ENCODE results near the gene ELANE. TPM values are rescaled to one million over a fixed set of nuclear protein-coding genes. Genes with fewer than 3 reads are reported as not detected.

The ELANE gene
- total RNA-seq, 1 donor from 2014 or later: 0.52 TPM

DNA sequence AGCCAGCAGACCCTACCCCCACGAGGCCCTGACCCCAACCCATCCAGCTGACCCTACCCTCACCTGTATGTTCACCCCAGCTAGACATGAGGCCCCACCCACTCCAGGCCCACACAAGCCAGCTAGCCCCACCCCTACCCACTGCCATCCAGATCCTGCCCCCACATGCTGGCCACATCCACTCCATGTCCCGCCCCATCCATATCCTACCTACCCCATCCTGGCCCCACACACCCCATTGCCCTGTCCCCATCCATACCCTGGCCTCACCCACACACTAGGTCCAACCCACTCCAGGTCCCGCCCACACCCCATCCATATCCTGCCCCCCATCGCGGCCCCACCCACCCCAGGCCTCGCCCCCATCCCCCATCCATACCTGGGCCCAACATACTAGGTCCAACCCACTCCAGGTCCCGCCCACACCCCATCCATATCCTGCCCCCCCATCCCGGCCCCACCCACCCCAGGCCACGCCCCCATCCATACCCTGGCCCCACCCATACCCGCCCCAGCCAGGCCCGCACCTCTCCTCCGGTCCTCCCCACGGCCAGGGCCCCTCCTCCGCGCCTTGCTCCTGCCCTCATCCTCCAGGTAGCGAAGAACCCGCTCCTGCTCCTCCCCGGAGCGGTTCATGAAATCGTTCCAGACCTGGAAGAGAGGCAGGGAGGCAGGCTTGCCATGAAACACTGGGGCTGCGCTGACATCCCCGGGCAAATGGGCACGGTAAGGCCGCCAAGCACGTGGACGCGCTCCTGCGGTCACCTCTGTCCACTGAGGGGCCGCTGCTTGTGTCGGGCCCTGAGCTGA lies 48.4 kb downstream of the ELANE start:
- intact Hi-C loops (cut with DNase I): no loop called here
- Histone ChIP-seq H3K4me3 (no peak overlapping the region), H3K9me3 (no peaks in the 10 kb centered on the region), H3K27ac (no peak overlapping the region), H3K4me1 (no peaks in the 10 kb centered on the region), H3K27me3 (no peaks in the 10 kb centered on the region), H3K36me3 (peaks cover 9% of the 10 kb centered on the region)
- TF ChIP-seq, protein P1, sequence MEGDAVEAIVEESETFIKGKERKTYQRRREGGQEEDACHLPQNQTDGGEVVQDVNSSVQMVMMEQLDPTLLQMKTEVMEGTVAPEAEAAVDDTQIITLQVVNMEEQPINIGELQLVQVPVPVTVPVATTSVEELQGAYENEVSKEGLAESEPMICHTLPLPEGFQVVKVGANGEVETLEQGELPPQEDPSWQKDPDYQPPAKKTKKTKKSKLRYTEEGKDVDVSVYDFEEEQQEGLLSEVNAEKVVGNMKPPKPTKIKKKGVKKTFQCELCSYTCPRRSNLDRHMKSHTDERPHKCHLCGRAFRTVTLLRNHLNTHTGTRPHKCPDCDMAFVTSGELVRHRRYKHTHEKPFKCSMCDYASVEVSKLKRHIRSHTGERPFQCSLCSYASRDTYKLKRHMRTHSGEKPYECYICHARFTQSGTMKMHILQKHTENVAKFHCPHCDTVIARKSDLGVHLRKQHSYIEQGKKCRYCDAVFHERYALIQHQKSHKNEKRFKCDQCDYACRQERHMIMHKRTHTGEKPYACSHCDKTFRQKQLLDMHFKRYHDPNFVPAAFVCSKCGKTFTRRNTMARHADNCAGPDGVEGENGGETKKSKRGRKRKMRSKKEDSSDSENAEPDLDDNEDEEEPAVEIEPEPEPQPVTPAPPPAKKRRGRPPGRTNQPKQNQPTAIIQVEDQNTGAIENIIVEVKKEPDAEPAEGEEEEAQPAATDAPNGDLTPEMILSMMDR (IDR thresholded peaks at IDR 0.05): no peak
- DNase-seq (no peak), ATAC-seq (peak; percentile 53)

DNA sequence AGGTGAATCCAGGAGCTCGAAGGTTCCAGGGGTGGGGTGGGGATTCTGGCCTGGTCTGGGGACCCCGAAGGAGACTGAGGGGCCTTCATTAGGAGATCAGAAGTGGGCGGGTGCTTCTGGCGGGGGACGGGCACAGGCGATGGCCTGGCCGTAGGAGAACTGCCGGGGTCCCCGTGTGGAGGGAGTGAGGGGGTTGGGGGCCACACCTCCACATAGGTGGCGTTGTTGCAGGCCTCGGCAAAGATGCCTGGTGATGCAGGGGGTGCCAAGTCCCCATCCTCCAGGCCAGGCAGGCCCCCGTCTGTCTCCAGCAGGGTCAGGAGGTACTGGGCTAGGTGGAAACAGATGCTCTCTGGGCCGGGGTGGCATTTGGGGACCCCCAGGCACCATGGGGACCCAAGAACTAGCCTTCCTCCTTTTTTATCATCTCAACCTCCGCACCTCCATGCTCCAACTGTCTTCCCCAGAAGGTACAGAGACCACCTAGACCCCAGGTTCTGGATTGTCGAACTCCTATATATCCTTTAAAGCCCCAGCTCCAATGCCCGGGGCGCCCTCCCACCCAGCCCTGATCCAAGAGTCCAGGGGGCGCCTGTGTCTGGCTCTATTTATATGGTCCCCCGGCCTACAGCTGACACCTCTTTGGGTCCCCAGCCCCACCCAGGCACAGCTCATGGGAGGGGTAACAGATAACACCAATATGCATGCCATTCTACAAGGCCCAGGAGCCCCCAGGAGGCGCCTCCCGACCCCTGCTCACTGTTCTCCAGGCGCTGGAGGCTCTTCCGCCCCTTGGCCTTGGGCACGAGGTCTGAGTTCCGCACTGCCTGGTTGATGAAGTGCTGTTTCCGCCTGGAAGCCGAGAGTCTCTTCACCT lies 49.4 kb downstream of the ELANE start:
- no peak overlapping the region for H3K4me3 ChIP-seq
- TF ChIP-seq, protein P1 (IDR thresholded peaks at IDR 0.05): no peak
- H3K36me3 ChIP-seq: peaks cover 9% of the 10 kb centered on the region
- no peak for DNase-seq
- intact Hi-C loops (cut with DNase I): no loop called here
- H3K4me1 ChIP-seq: no peaks in the 10 kb centered on the region
- H3K9me3 ChIP-seq: no peaks in the 10 kb centered on the region
- no peaks in the 10 kb centered on the region for H3K27me3 ChIP-seq
- ATAC-seq: no peak
- no peak overlapping the region for H3K27ac ChIP-seq

DNA sequence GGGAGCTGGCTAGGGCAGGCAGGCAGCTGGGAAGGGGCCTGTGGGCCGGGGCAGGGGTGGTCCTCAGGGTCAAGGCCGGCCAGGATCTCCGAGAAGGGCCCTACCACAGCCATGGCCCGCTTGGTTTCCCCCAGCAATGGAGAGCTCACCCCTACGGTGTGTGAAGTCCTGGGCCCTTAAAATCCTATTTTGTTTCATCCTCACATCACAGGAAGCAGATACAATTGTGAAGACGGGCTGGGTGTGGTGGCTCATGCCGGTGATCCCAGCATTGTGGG lies 49.9 kb downstream of the ELANE start:
- Histone ChIP-seq H3K9me3 (no peaks in the 10 kb centered on the region), H3K27ac (no peak overlapping the region), H3K4me3 (no peak overlapping the region), H3K27me3 (no peaks in the 10 kb centered on the region), H3K4me1 (no peaks in the 10 kb centered on the region), H3K36me3 (peaks cover 6% of the 10 kb centered on the region)
- intact Hi-C loops (cut with DNase I): no loop called here
- DNase-seq (no peak), ATAC-seq (no peak)
- TF ChIP-seq, protein P1 (IDR thresholded peaks at IDR 0.05): no peak

DNA sequence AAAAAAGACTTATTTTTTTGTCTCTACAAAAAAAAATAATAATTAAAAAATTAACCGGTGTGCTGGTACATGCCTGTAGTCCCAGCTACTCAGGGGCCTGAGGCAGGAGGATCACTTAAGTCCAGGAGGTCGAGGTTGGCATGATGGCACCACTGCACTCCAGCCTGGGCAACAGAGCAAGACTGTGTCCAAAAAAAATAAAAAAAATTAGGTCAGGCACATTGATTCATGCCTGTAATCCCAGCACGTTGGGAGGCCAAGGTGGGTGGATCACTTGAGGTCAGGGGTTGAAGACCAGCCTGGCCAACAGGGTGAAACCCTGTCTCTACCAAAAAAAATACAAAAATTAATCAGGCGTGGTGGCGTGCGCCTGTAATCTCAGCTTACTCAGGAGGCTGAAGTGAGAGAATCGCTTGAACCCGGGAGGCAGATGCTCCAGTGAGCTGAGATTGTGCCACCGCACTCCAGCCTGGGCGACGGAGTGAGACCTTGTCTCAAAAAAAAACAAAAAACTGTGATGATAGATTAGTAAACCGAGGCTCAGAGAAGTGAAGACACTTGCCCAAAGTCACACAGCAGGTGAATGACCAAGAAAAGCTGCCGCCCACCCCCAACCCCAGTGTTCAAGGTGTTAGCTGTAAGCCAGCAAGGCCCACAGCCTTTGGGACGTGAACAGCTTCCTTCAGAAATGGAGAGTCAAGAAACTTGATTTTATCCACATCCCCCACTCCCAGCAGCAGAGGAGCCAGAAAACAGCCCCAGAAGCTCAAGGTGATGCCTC lies 50.5 kb downstream of the ELANE start:
- peaks cover 4% of the 10 kb centered on the region for H3K36me3 ChIP-seq
- ATAC-seq: no peak
- no peak overlapping the region for H3K4me3 ChIP-seq
- H3K27ac ChIP-seq: no peak overlapping the region
- H3K4me1 ChIP-seq: no peaks in the 10 kb centered on the region
- intact Hi-C loops (cut with DNase I): no loop called here
- H3K27me3 ChIP-seq: no peaks in the 10 kb centered on the region
- no peaks in the 10 kb centered on the region for H3K9me3 ChIP-seq
- DNase-seq: no peak
- TF ChIP-seq, protein P1 (IDR thresholded peaks at IDR 0.05): no peak

DNA sequence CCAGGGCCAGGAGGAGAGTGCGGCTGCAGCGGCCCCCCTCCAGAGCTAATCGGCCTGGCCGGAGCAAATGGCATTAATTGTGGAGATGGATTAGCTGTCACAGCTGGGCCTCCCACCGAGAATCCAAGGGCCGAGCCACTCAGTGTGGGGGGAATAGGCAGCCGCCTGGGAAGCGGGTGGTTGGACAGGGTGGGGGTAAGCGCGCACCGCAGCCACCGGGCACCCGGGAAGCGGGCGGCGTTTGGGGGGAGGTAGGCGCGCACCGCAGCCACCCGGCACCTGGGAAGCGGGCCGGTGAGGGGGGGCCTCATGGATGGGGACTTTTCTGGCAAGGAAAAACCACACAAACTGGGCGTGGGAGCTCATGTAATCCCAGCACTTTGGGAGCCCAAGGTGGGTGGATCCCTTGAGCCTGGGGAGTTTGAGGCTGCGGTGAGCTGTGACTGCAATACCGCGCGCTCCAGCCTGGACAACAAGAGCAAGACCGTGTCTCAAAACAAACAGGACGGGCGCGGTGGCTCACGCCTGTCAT lies 51.2 kb downstream of the ELANE start:
- TF ChIP-seq, protein P1 (IDR thresholded peaks at IDR 0.05): no peak
- Histone ChIP-seq H3K36me3 (peaks cover 4% of the 10 kb centered on the region), H3K4me1 (peaks cover 1% of the 10 kb centered on the region), H3K27me3 (no peaks in the 10 kb centered on the region), H3K4me3 (no peak overlapping the region), H3K9me3 (no peaks in the 10 kb centered on the region), H3K27ac (no peak overlapping the region)
- intact Hi-C loops (cut with DNase I): no loop called here
- ATAC-seq (no peak), DNase-seq (no peak)

Data from upper lobe of right lung (tissue), 1 donor.